Pancreas (tissue), 10 donors: ENCODE results near the gene ACY1. TPM values are rescaled to one million over a fixed set of nuclear protein-coding genes. Genes with fewer than 3 reads are reported as not detected.

Experiments used
- ATAC-seq, 4 donors: fragments of 200-7000 bp; cut with Tn5 transposase; one replicate each; pipeline versions ENCODE4 v1.8.0 to v1.9.1; 2020; ENCODE audit warnings: mild to moderate bottlenecking in 4 of 4, moderate library complexity in 4 of 4
- DNase-seq, 6 donors: peaks; one replicate each; pipeline ENCODE4 v3.0.0-alpha.2; 2020
- FAIRE-seq: peaks from 2 replicates; lab custom pipeline; 2012; peaks lifted over from hg19 to GRCh38; lab: Jason Lieb, UNC
- H3K27ac ChIP-seq, 4 donors: fragments of 200-600 bp; sonication (generic); 1 replicate in 3 of 4; 2 replicates in 1 of 4; pipeline versions ENCODE4 v1.5.0 to v1.8.0; 2020
- H3K27me3 ChIP-seq, 4 donors: fragments of 200-600 bp; one replicate each; pipeline ENCODE4 v1.8.0; 2021
- H3K36me3 ChIP-seq, 3 donors: fragments of 200-600 bp; sonication (generic) in 1 of 3; one replicate each; pipeline versions ENCODE4 v1.5.0 to v1.8.0; 2020 to 2021
- H3K4me1 ChIP-seq, 3 donors: fragments of 200-600 bp; one replicate each; pipeline ENCODE4 v1.8.0; 2021
- H3K4me3 ChIP-seq, 4 donors: fragments of 200-600 bp; sonication (generic) in 2 of 4; one replicate each; pipeline versions ENCODE4 v1.5.0 to v1.8.0; 2020 to 2021
- H3K9me3 ChIP-seq, 4 donors: fragments of 200-600 bp; one replicate each; pipeline ENCODE4 v1.8.0; 2021
- CTCF ChIP-seq, 4 donors: fragments of 200-600 bp; sonication (generic) in 3 of 4; IDR thresholded peaks; one replicate each; pipeline versions ENCODE4 v1.5.0 to v1.8.0; 2021; ENCODE audit warnings: antibody characterized with exemption in 4 of 4
- WGBS, 2 donors: extraction: QIAGEN DNeasy Blood & Tissue Kit; methylation state at CpG; one replicate each; pipeline ENCODE4 v1.1.7; 2013; 5-methylcytosine and 5-hydroxymethylcytosine counted together
- intact Hi-C, 3 donors: fragments of 100-400 bp; cut with DNase I; formaldehyde crosslinking; loops; one replicate each; pipeline versions ENCODE4 v1.11.1 to v1.14.2; 2022
- polyA plus RNA-seq, 2 donors: library from polyadenylated mRNA; stranded (reverse); fragments of 200-250 nt; gene quantifications; one replicate each; pipeline ENCODE4 v1.2.3, GENCODE V29; 2013
- total RNA-seq, 6 donors: library from RNA; stranded (reverse); fragmentation: NEBNext Ultra II Directional in 4 of 6; extraction: Animal tissue kit (Norgen Biotek cat#: 25700) in 4 of 6; gene quantifications; one replicate each; pipeline versions ENCODE4 v1.2.1 to v1.2.4, GENCODE V29; 2021 to 2023
- donor health status: healthy with polysubstance abuse.
- donor health status: DM: no; HTN: no; CAD: no; lungs with moderate emphysema.
- donor health status: DM: no; HTN: no; CAD: no.
- donor health status: control.
- donor health status: control.
- donor health status: Bipolar disorder and iron deficiency.
- donor health status: DM: yes; HTN: yes; CAD: no.
- donor health status: DM: no; HTN: no; CAD: no.
- donor health status: DM: no; HTN: no; CAD: no.
- donor health status: DM: yes; HTN: yes; CAD: no.

The ACY1 gene
- total and polyA plus RNA-seq, 8 donors: 5.7 to 21.5 (median 15.6) TPM

- no peaks in the 10 kb centered on the region for H3K9me3 ChIP-seq
- no peak for FAIRE-seq
- intact Hi-C loops: no loop called here
- no peaks in the 10 kb centered on the region for H3K36me3 ChIP-seq
- no peak overlapping the region for H3K27ac ChIP-seq
- no peak overlapping the region for H3K4me3 ChIP-seq
- peak in 2 of 6 donors; percentile 31 to 62 for DNase-seq
- peaks cover 0 to 8% (median 4%) of the 10 kb centered on the region in 3 donors for H3K4me1 ChIP-seq
- no peak for ATAC-seq
- H3K27me3 ChIP-seq: no peaks in the 10 kb centered on the region
- 96 to 98% methylated on average over 14 to 15 of the region's 15 CpGs for WGBS, 2 donors
- TF ChIP-seq CTCF (IDR thresholded peaks at IDR 0.05): no peak
Measured at GRCh38 chr3:51957520-51958205, 25.7 kb upstream of the ACY1 start.

- H3K4me3 ChIP-seq: no peak overlapping the region
- no peaks in the 10 kb centered on the region for H3K27me3 ChIP-seq
- FAIRE-seq (no peak), DNase-seq (peak in 2 of 6 donors; percentile 25 to 54), ATAC-seq (no peak)
- intact Hi-C loops: no loop called here
- no peak overlapping the region for H3K27ac ChIP-seq
- peaks cover 0 to 8% (median 4%) of the 10 kb centered on the region in 3 donors for H3K4me1 ChIP-seq
- TF ChIP-seq CTCF (IDR thresholded peaks at IDR 0.05): no peak
- no peaks in the 10 kb centered on the region for H3K36me3 ChIP-seq
- H3K9me3 ChIP-seq: no peaks in the 10 kb centered on the region
- 95 to 96% methylated on average over 20 of the region's 20 CpGs for WGBS, 2 donors
Measured at GRCh38 chr3:51958603-51959521, 24.5 kb upstream of the ACY1 start.

- no peak for FAIRE-seq
- intact Hi-C loops: no loop called here
Measured at GRCh38 chr3:51959651-51960050, 23.7 kb upstream of the ACY1 start.

GRCh38 chr3:51960386-51960785 lies 22.9 kb upstream of the ACY1 start:
- Histone ChIP-seq H3K36me3 (no peaks in the 10 kb centered on the region), H3K4me1 (peaks cover 0 to 8% (median 4%) of the 10 kb centered on the region in 3 donors), H3K27ac (no peak overlapping the region), H3K9me3 (no peaks in the 10 kb centered on the region), H3K27me3 (no peaks in the 10 kb centered on the region), H3K4me3 (no peak overlapping the region)
- TF ChIP-seq CTCF (IDR thresholded peaks at IDR 0.05): no peak
- 86 to 90% methylated on average over 10 of the region's 10 CpGs for WGBS, 2 donors
- ATAC-seq: no peak
- peak in 2 of 6 donors; percentile 37 to 65 for DNase-seq
- intact Hi-C loops: no loop called here
- no peak for FAIRE-seq

More at GRCh38 chr3:51959651-51960050, 23.7 kb upstream of the ACY1 start:
- Histone ChIP-seq H3K27ac (no peak overlapping the region), H3K4me3 (no peak overlapping the region), H3K27me3 (no peaks in the 10 kb centered on the region), H3K9me3 (no peaks in the 10 kb centered on the region), H3K36me3 (no peaks in the 10 kb centered on the region), H3K4me1 (peaks cover 0 to 8% (median 4%) of the 10 kb centered on the region in 3 donors)
- WGBS, 2 donors: 97 to 100% methylated on average over 7 of the region's 7 CpGs
- no peak for TF ChIP-seq CTCF (IDR thresholded peaks at IDR 0.05)
- peak in 1 of 6 donors; percentile 67 for DNase-seq
- no peak for ATAC-seq
